ENCODE results near the gene HTRA3. TPM values are rescaled to one million over a fixed set of nuclear protein-coding genes. Genes with fewer than 3 reads are reported as not detected.

The HTRA3 gene
- total RNA-seq, 4 donors from 2014 or later, result 22.8 to 65.3 (median 29.5) TPM

DNA sequence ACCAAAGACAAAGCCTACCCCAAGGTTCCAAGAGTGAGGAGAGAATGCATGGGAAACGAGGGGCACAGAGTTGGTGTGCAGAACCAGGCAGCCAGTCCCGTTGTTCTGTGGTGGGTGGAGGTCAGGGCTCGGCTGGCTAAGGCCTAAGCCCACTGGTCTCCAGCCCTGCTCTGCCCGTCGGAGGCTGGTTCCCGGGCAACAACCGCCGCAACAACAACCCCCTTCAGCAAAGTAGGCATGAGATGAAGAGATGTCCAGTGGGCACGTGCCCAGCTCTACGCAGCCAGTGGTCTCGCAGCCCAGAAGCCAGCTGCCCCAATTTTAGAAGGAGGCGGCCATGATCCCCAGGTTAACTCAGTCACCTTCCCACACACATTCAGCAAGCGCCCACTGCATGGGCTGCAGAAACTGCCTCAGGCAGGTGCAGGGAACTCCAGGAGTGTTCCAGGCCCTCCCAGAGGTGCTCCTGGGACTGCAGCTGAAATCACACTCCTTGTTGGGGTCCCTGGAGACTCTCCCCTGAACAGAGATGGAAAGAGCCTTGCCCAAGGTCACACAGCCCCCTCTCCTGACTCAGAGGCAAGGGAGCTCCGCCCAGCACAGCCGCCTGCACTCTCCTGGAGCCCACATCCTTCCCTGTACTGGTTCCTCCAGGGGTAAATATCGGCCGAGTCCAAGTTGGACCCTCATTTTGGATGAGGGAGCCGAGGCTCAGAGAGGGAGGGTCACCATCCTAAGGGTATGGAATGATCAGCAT, 25.4 kb upstream of the HTRA3 start:
- Histone ChIP-seq H3K27ac (no peak overlapping the region), H3K9me3 (no peaks in the 10 kb centered on the region), H3K27me3 (no peaks in the 10 kb centered on the region), H3K4me1 (peaks cover 0 to 3% of the 10 kb centered on the region in 2 donors), H3K4me3 (no peak overlapping the region), H3K36me3 (no peaks in the 10 kb centered on the region)
- intact Hi-C loops (cut with DNase I; ENCODE audit: low total_unique reads), result no loop called here
- no peak for DNase-seq
- TF ChIP-seq POLR2A (IDR thresholded peaks at IDR 0.05), result no peak
- TF ChIP-seq, protein P1, sequence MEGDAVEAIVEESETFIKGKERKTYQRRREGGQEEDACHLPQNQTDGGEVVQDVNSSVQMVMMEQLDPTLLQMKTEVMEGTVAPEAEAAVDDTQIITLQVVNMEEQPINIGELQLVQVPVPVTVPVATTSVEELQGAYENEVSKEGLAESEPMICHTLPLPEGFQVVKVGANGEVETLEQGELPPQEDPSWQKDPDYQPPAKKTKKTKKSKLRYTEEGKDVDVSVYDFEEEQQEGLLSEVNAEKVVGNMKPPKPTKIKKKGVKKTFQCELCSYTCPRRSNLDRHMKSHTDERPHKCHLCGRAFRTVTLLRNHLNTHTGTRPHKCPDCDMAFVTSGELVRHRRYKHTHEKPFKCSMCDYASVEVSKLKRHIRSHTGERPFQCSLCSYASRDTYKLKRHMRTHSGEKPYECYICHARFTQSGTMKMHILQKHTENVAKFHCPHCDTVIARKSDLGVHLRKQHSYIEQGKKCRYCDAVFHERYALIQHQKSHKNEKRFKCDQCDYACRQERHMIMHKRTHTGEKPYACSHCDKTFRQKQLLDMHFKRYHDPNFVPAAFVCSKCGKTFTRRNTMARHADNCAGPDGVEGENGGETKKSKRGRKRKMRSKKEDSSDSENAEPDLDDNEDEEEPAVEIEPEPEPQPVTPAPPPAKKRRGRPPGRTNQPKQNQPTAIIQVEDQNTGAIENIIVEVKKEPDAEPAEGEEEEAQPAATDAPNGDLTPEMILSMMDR (IDR thresholded peaks at IDR 0.05), result no peak

DNA sequence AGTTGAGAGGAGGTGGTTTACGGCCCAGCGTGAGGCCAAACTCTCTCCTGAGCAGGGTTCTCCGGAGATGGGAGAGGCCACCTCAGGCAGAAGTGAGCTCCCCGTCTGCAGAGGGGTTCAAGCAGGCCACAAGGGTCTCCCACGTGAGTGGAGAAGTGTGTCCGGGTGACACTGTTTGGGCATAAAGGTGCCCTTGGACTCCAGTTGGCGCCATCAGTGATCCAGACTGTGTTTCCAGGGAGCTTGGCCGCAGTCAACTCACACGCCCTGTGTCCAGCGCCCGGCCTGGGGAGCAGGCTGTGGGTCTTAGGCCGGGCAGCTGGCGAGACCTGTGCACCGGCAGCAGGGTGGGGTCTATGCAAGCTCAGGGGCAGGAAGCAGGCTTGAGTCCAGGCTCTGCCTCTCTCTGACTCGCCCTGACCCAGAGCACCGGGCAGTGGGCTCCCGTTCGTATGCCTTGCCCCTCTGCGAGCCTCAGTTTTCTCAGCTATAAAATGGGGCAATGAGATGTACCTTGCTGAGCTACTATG, 24.6 kb upstream of the HTRA3 start:
- H3K36me3 ChIP-seq, result no peaks in the 10 kb centered on the region

DNA sequence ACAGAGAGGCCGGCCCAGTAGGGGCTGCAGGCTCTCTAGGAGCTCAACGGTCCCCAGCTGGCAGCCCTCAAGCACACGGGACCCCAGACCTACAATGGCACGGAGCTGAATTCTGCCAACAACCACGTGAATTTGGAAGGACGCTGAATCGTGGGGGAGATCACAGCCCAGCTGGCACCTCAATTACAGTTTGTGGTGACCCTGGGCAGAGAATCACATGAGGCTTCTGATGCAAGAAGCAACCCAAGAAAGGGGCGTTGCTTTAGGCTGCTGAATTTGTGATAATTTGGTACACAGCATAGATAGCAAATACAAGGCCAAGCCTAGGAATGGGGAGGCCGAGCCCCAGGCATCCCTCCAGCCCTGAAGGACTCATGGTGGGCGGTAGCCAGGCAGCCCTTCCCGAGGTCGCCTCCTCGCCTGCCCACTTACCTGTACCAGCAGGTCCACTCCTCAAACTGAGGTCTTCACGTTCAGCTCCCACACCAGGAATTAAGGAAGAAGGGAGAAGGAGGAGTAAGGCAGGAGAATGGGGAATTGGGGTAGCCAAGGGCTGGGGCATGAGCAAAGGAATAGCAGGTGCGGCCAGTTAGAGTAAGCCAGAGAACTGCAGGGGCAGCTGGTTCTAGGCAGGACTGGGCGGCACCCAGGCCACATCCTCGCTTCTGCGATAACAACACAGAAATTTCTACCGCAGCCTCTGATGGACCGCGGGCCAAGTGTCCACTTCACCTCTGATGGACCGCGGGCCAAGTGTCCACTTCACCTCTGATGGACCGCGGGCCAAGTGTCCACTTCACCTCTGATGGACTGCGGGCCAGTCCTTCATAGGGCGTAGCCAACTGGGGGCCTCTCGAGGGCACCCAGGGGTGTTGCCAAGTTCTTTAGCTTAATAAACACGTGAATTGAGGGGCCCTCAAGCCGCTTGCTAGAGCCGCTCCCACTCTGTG, 23.4 kb upstream of the HTRA3 start:
- Histone ChIP-seq H3K9me3 (no peaks in the 10 kb centered on the region), H3K4me3 (no peak overlapping the region), H3K27ac (no peak overlapping the region), H3K4me1 (peaks cover 0 to 3% of the 10 kb centered on the region in 2 donors), H3K36me3 (no peaks in the 10 kb centered on the region), H3K27me3 (no peaks in the 10 kb centered on the region)
- intact Hi-C loops (cut with DNase I; ENCODE audit: low total_unique reads), result no loop called here
- TF ChIP-seq POLR2A (IDR thresholded peaks at IDR 0.05), result no peak
- TF ChIP-seq, protein P1 (IDR thresholded peaks at IDR 0.05), result no peak
- no peak for DNase-seq

More for the DNA sequence above, 24.6 kb upstream of the HTRA3 start:
- Histone ChIP-seq H3K9me3 (no peaks in the 10 kb centered on the region), H3K4me1 (peaks cover 0 to 3% of the 10 kb centered on the region in 2 donors), H3K4me3 (no peak overlapping the region), H3K27ac (no peak overlapping the region), H3K27me3 (no peaks in the 10 kb centered on the region)
- intact Hi-C loops (cut with DNase I; ENCODE audit: low total_unique reads), result no loop called here
- TF ChIP-seq, protein P1 (IDR thresholded peaks at IDR 0.05), result no peak
- no peak for TF ChIP-seq POLR2A (IDR thresholded peaks at IDR 0.05)
- no peak for DNase-seq

DNA sequence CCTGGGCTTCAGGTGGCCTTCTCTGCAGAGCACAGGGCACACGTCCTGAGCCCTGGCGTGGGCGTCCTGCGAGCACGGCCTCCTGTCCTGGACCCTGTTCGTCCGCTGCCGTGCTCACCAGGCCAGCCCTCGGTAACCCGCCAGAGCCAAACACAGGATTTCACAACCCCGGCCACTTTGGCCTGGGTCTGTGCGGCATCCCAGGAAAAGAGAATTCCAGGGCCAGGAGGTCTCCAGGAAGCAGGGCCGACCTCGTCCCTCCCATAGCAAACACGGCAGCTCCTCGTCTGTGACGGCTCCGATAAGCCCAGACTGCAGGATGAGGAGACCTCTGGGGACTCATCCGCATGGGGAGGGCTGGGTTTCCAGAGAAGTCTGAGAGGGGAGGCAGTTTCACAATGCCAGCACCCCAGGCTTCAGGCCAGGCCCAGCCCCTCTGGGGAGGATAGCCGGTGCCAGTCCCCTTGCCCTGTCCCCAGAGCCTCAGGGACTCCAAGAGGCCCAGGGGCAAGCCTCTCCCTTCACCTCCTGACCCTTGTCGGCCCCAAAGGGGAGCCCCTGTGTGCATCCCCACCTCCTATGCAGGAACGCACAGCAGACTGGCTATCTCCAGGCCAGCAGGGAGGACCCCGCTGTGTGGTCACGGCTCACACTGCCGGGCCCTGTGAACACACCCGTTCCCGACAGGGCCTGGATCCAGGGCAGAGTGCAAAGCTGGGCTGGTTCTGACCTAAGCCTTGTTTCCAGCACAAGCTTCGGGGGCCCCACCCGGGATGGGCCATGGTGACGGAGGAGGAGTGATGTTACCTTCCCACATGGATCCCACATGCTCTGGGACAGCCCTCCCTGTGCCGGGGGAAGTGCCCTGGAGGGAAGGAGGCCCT, 22.3 kb upstream of the HTRA3 start:
- no peak for TF ChIP-seq POLR2A (IDR thresholded peaks at IDR 0.05)
- TF ChIP-seq, protein P1 (IDR thresholded peaks at IDR 0.05), result no peak
- Histone ChIP-seq H3K4me1 (peaks cover 0 to 3% of the 10 kb centered on the region in 2 donors), H3K27ac (no peak overlapping the region), H3K27me3 (no peaks in the 10 kb centered on the region), H3K36me3 (no peaks in the 10 kb centered on the region), H3K4me3 (no peak overlapping the region), H3K9me3 (no peaks in the 10 kb centered on the region)
- intact Hi-C loops (cut with DNase I; ENCODE audit: low total_unique reads), result no loop called here
- DNase-seq, result no peak

Data from uterus (tissue), 4 donors.